Measurements from ENCODE around the gene AADACL4. TPM values are rescaled to one million over a fixed set of nuclear protein-coding genes. Genes with fewer than 3 reads are reported as not detected.

AADACL4 gene
- total RNA-seq, 1 experiment from 2014 or later = not detected

GRCh38 chr1:12615159-12615864 is 28.6 kb upstream of the AADACL4 start:
- TF ChIP-seq, protein P1, sequence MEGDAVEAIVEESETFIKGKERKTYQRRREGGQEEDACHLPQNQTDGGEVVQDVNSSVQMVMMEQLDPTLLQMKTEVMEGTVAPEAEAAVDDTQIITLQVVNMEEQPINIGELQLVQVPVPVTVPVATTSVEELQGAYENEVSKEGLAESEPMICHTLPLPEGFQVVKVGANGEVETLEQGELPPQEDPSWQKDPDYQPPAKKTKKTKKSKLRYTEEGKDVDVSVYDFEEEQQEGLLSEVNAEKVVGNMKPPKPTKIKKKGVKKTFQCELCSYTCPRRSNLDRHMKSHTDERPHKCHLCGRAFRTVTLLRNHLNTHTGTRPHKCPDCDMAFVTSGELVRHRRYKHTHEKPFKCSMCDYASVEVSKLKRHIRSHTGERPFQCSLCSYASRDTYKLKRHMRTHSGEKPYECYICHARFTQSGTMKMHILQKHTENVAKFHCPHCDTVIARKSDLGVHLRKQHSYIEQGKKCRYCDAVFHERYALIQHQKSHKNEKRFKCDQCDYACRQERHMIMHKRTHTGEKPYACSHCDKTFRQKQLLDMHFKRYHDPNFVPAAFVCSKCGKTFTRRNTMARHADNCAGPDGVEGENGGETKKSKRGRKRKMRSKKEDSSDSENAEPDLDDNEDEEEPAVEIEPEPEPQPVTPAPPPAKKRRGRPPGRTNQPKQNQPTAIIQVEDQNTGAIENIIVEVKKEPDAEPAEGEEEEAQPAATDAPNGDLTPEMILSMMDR (conservative IDR thresholded peaks at IDR 0.05) = no peak
- Histone ChIP-seq H4K8ac (replicated peaks; ENCODE audit: insufficient read length, low read depth, low read length) (no peak overlapping the region), H3K56ac (ENCODE audit: insufficient read length, low read depth, low read length) (no peak overlapping the region), H3K4me1 (ENCODE audit: insufficient read depth, low read length) (no peaks in the 10 kb centered on the region; the same call in 1 of the 2 replicates), H3K79me2 (ENCODE audit: insufficient read depth, low read length) (no peaks in the 10 kb centered on the region), H3T11ph (ENCODE audit: low read length) (no peak overlapping the region), H2BK12ac (ENCODE audit: insufficient read length, low read depth, low read length) (no peak overlapping the region), H2AFZ (ENCODE audit: low read length) (no peak overlapping the region), H2BK15ac (ENCODE audit: low read depth, low read length) (no peak overlapping the region), H4K91ac (ENCODE audit: insufficient read length, low read depth, low read length) (no peak overlapping the region), H3K9me3 (ENCODE audit: control insufficient read depth, low read depth, low read length) (no peaks in the 10 kb centered on the region), H4K20me1 (ENCODE audit: control insufficient read depth, insufficient read depth, insufficient read length) (no peaks in the 10 kb centered on the region), H3K23ac (ENCODE audit: insufficient read length, low read depth, low read length) (no peak overlapping the region), H3K27ac (ENCODE audit: insufficient read length, low read depth, low read length) (no peak overlapping the region), H2BK120ac (ENCODE audit: low read depth, low read length, poor library complexity, severe bottlenecking) (no peak overlapping the region), H3K27me3 (ENCODE audit: insufficient read depth, low read length) (no peaks in the 10 kb centered on the region), H3K14ac (ENCODE audit: insufficient read depth, low read length) (no peak overlapping the region), H3K4ac (ENCODE audit: low read depth, low read length) (no peak overlapping the region), H3K79me1 (ENCODE audit: insufficient read depth, low read depth, low read length, poor library complexity, severe bottlenecking) (no peaks in the 10 kb centered on the region), H4K5ac (ENCODE audit: insufficient read length, low read depth, low read length) (no peak overlapping the region), H3K18ac (ENCODE audit: insufficient read length, low read depth, low read length) (no peak overlapping the region), H2BK5ac (ENCODE audit: insufficient read length, low read length) (no peak overlapping the region), H2BK20ac (ENCODE audit: low read depth, low read length, poor library complexity, severe bottlenecking) (no peak overlapping the region), H3K23me2 (ENCODE audit: insufficient read length, low read depth, low read length, poor library complexity, severe bottlenecking) (peaks cover 25% of the 10 kb centered on the region), H2AK5ac (ENCODE audit: insufficient read length, low read length) (no peak overlapping the region), H3K9ac (ENCODE audit: extremely low read depth, insufficient read length, low read length) (no peak overlapping the region), H3K4me2 (ENCODE audit: insufficient read depth, insufficient read length, low read length) (peak overlapping the region; percentile 75)
- H3K27ac Mint-ChIP-seq = peak overlapping the region; percentile 91 to 99 (median 98)
- DNase-seq = no peak
- H3K9me3 Mint-ChIP-seq = no peaks in the 10 kb centered on the region
- H3K27me3 Mint-ChIP-seq (ENCODE audit: low read depth) = no peaks in the 10 kb centered on the region
- no CpG with 5 or more reads among the region's 12 CpGs for WGBS (ENCODE audit: extremely low coverage, insufficient read length, low lambda C conversion rate)
- H3K36me3 Mint-ChIP-seq (ENCODE audit: insufficient read depth in 1 of 3, low read depth in 3 of 3) = peaks cover 4 to 45% (median 37%) of the 10 kb centered on the region in 3 experiments
- peak overlapping the region; percentile 96 to 98 for H3K4me3 Mint-ChIP-seq
- peaks cover 61 to 62% of the 10 kb centered on the region in 2 experiments for H3K4me1 Mint-ChIP-seq

Measured in H9 (cell line).